Measurements from ENCODE around the gene KCNMA1. TPM values are rescaled to one million over a fixed set of nuclear protein-coding genes. Genes with fewer than 3 reads are reported as not detected.
"Not testable (repeated sequence)": the region's sequence is repeated elsewhere in the genome, so short reads cannot be mapped to it uniquely, and the experiment has no call there.

Gene KCNMA1
- total and polyA plus RNA-seq, 7 donors, result 15.3 to 427 (median 256) TPM

GRCh38 chr10:77520290-77520689 lies 117.3 kb downstream of the KCNMA1 start:
- no peaks in the 10 kb centered on the region for H3K36me3 ChIP-seq
- intact Hi-C loops (cut with DNase I), result no loop called here
- TF ChIP-seq POLR2A (IDR thresholded peaks at IDR 0.05) (no peak), POLR2AphosphoS5 (IDR thresholded peaks at IDR 0.05) (no peak), CTCF (IDR thresholded peaks at IDR 0.05) (no peak), EP300 (IDR thresholded peaks at IDR 0.05) (no peak)
- DNase-seq, result no peak
- WGBS, 2 donors, result 81 to 92% methylated on average over 1 of the region's 1 CpG
- H3K4me1 ChIP-seq, result peaks cover 0 to 62% (median 53%) of the 10 kb centered on the region in 4 donors
- no peaks in the 10 kb centered on the region for H3K27me3 ChIP-seq
- H3K27ac ChIP-seq, result no peak overlapping the region
- H3K4me3 ChIP-seq, result no peak overlapping the region
- H3K9me3 ChIP-seq, result no peaks in the 10 kb centered on the region

- intact Hi-C loops (cut with DNase I), result loop anchor here (5.0 kb wide), 1 partner anchor 113 kb away; no protein-coding TSS in a partner anchor
- not testable (repeated sequence) for H3K36me3 ChIP-seq, H3K27me3 ChIP-seq, H3K27ac ChIP-seq, DNase-seq, H3K4me3 ChIP-seq, H3K9me3 ChIP-seq
- 83% methylated on average over 2 of the region's 2 CpGs for WGBS, 2 donors
- H3K4me1 ChIP-seq, result peaks cover 0 to 62% (median 53%) of the 10 kb centered on the region in 4 donors
Observed at GRCh38 chr10:77519791-77520190, 117.8 kb downstream of the KCNMA1 start.

GRCh38 chr10:77518910-77519274 lies 118.7 kb downstream of the KCNMA1 start:
- H3K27me3 ChIP-seq, result no peaks in the 10 kb centered on the region
- no peak for DNase-seq
- no peaks in the 10 kb centered on the region for H3K36me3 ChIP-seq
- peak overlapping the region in 1 of 4 donors; percentile 39 for H3K27ac ChIP-seq
- no peak overlapping the region for H3K4me3 ChIP-seq
- intact Hi-C loops (cut with DNase I), result loop anchor here (5.0 kb wide), 1 partner anchor 113 kb away; no protein-coding TSS in a partner anchor
- TF ChIP-seq POLR2AphosphoS5 (IDR thresholded peaks at IDR 0.05) (no peak), EP300 (IDR thresholded peaks at IDR 0.05) (no peak), CTCF (IDR thresholded peaks at IDR 0.05) (no peak), POLR2A (IDR thresholded peaks at IDR 0.05) (no peak)
- 90 to 91% methylated on average over 6 of the region's 6 CpGs for WGBS, 2 donors
- no peaks in the 10 kb centered on the region for H3K9me3 ChIP-seq
- H3K4me1 ChIP-seq, result peaks cover 0 to 62% (median 54%) of the 10 kb centered on the region in 4 donors

- 90 to 93% methylated on average over 7 of the region's 7 CpGs for WGBS, 2 donors
- H3K27ac ChIP-seq, result peak overlapping the region in 2 of 4 donors; percentile 39 to 49
- TF ChIP-seq CTCF (IDR thresholded peaks at IDR 0.05), result no peak
- no peak for TF ChIP-seq POLR2A (IDR thresholded peaks at IDR 0.05)
- no peak for TF ChIP-seq EP300 (IDR thresholded peaks at IDR 0.05)
- TF ChIP-seq POLR2AphosphoS5 (IDR thresholded peaks at IDR 0.05), result no peak
- H3K4me3 ChIP-seq, result no peak overlapping the region
- intact Hi-C loops (cut with DNase I), result loop anchor here (5.0 kb wide), 1 partner anchor 114 kb away; no protein-coding TSS in a partner anchor
- no peaks in the 10 kb centered on the region for H3K9me3 ChIP-seq
- peaks cover 0 to 62% (median 54%) of the 10 kb centered on the region in 4 donors for H3K4me1 ChIP-seq
- no peaks in the 10 kb centered on the region for H3K27me3 ChIP-seq
- DNase-seq, result no peak
- no peaks in the 10 kb centered on the region for H3K36me3 ChIP-seq
Observed at GRCh38 chr10:77518241-77518909, 119.2 kb downstream of the KCNMA1 start.

- Histone ChIP-seq H3K4me1 (peaks cover 0 to 67% (median 63%) of the 10 kb centered on the region in 4 donors), H3K4me3 (no peak overlapping the region), H3K27ac (no peak overlapping the region), H3K36me3 (no peaks in the 10 kb centered on the region), H3K9me3 (no peaks in the 10 kb centered on the region), H3K27me3 (no peaks in the 10 kb centered on the region)
- intact Hi-C loops (cut with DNase I), result loop anchor here (5.0 kb wide), 1 partner anchor 116 kb away; no protein-coding TSS in a partner anchor
- TF ChIP-seq EP300 (IDR thresholded peaks at IDR 0.05), result no peak
- no peak for TF ChIP-seq POLR2A (IDR thresholded peaks at IDR 0.05)
- no peak for TF ChIP-seq POLR2AphosphoS5 (IDR thresholded peaks at IDR 0.05)
- TF ChIP-seq CTCF (IDR thresholded peaks at IDR 0.05), result no peak
- WGBS, 2 donors, result 86 to 89% methylated on average over 8 of the region's 8 CpGs
- no peak for DNase-seq
Observed at GRCh38 chr10:77516575-77516974, 121.0 kb downstream of the KCNMA1 start.
